ENCODE results near the gene LAMA2.

LAMA2 gene

GRCh38 chr6:129370268-129370916 is 487.5 kb downstream of the LAMA2 start:
- peak; percentile 12 for DNase-seq (ENCODE audit: extremely low read depth, low read depth)
- TF ChIP-seq, protein P1, sequence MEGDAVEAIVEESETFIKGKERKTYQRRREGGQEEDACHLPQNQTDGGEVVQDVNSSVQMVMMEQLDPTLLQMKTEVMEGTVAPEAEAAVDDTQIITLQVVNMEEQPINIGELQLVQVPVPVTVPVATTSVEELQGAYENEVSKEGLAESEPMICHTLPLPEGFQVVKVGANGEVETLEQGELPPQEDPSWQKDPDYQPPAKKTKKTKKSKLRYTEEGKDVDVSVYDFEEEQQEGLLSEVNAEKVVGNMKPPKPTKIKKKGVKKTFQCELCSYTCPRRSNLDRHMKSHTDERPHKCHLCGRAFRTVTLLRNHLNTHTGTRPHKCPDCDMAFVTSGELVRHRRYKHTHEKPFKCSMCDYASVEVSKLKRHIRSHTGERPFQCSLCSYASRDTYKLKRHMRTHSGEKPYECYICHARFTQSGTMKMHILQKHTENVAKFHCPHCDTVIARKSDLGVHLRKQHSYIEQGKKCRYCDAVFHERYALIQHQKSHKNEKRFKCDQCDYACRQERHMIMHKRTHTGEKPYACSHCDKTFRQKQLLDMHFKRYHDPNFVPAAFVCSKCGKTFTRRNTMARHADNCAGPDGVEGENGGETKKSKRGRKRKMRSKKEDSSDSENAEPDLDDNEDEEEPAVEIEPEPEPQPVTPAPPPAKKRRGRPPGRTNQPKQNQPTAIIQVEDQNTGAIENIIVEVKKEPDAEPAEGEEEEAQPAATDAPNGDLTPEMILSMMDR (IDR thresholded peaks at IDR 0.05; ENCODE audit: low read depth, low read length, missing control alignments) = peak; percentile 56
- H3K4me3 ChIP-seq (replicated peaks; ENCODE audit: low read depth, low read length) = no peak overlapping the region

- no peak overlapping the region for H3K4me3 ChIP-seq (replicated peaks; ENCODE audit: low read depth, low read length)
- no peak for DNase-seq (ENCODE audit: extremely low read depth, low read depth)
- TF ChIP-seq, protein P1 (IDR thresholded peaks at IDR 0.05; ENCODE audit: low read depth, low read length, missing control alignments) = no peak
Observed at GRCh38 chr6:129381885-129382284, 498.9 kb downstream of the LAMA2 start.

DNA sequence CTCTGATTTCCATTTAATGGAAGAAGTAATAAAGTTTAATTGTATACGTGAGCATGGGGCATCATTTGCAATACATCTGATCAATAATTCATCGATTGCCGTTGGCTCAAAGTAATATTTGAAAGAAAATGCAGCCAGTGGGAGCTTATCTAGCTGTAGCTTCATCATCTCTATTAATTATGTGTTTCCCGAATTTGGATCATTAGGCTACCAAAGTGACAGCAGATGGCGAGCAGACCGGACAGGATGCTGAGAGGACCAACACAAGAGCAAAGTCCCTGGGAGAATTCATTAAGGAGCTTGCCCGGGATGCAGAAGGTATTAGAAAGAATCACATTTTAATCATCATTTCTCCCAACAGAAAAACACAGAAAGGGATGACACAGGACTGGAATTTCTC is 500.0 kb downstream of the LAMA2 start:
- TF ChIP-seq, protein P1 (IDR thresholded peaks at IDR 0.05; ENCODE audit: low read depth, low read length, missing control alignments) = no peak
- no peak overlapping the region for H3K4me3 ChIP-seq (replicated peaks; ENCODE audit: low read depth, low read length)
- no peak for DNase-seq (ENCODE audit: extremely low read depth, low read depth)

- TF ChIP-seq, protein P1 (IDR thresholded peaks at IDR 0.05; ENCODE audit: low read depth, low read length, missing control alignments) = no peak
- H3K4me3 ChIP-seq (replicated peaks; ENCODE audit: low read depth, low read length) = no peak overlapping the region
- no peak for DNase-seq (ENCODE audit: extremely low read depth, low read depth)
Observed at GRCh38 chr6:129385117-129385516, 502.2 kb downstream of the LAMA2 start.

GRCh38 chr6:129390900-129391299 is 508.0 kb downstream of the LAMA2 start:
- no peak overlapping the region for H3K4me3 ChIP-seq (replicated peaks; ENCODE audit: low read depth, low read length)
- no peak for DNase-seq (ENCODE audit: extremely low read depth, low read depth)
- TF ChIP-seq, protein P1 (IDR thresholded peaks at IDR 0.05; ENCODE audit: low read depth, low read length, missing control alignments) = no peak

- TF ChIP-seq, protein P1 (IDR thresholded peaks at IDR 0.05; ENCODE audit: low read depth, low read length, missing control alignments) = no peak
- no peak overlapping the region for H3K4me3 ChIP-seq (replicated peaks; ENCODE audit: low read depth, low read length)
- DNase-seq (ENCODE audit: extremely low read depth, low read depth) = no peak
Observed at GRCh38 chr6:129393654-129394053, 510.7 kb downstream of the LAMA2 start.

GRCh38 chr6:129398764-129399163 is 515.8 kb downstream of the LAMA2 start:
- no peak for DNase-seq (ENCODE audit: extremely low read depth, low read depth)
- TF ChIP-seq, protein P1 (IDR thresholded peaks at IDR 0.05; ENCODE audit: low read depth, low read length, missing control alignments) = no peak
- H3K4me3 ChIP-seq (replicated peaks; ENCODE audit: low read depth, low read length) = no peak overlapping the region

All from HFF-Myc (cell line).